Smooth muscle cell of the brain vasculature (primary cell): Measurements from ENCODE around the gene P2RY11.

Source experiments
- DNase-seq: peaks from one replicate; pipeline ENCODE4 v3.0.0-alpha.2; 2012; ENCODE audit warnings: low read depth, low spot score

Gene P2RY11

GRCh38 chr19:10113964-10114650 is 2.6 kb downstream of the P2RY11 start:
- no peak for DNase-seq

GRCh38 chr19:10114651-10115391 is 3.3 kb downstream of the P2RY11 start:
- DNase-seq = no peak

GRCh38 chr19:10115392-10116084 is 4.0 kb downstream of the P2RY11 start:
- DNase-seq = no peak

GRCh38 chr19:10116085-10116865 is 4.8 kb downstream of the P2RY11 start:
- DNase-seq = no peak

- no peak for DNase-seq
Observed at GRCh38 chr19:10116866-10117616, 5.5 kb downstream of the P2RY11 start.

- no peak for DNase-seq
Observed at GRCh38 chr19:10118960-10119359, 7.5 kb downstream of the P2RY11 start.

- DNase-seq = no peak
Observed at GRCh38 chr19:10120538-10121189, 9.2 kb downstream of the P2RY11 start.

- no peak for DNase-seq
Observed at GRCh38 chr19:10122045-10122444, 10.6 kb downstream of the P2RY11 start.

GRCh38 chr19:10124429-10124828 is 12.9 kb downstream of the P2RY11 start:
- no peak for DNase-seq

- no peak for DNase-seq
Observed at GRCh38 chr19:10126213-10126639, 14.7 kb downstream of the P2RY11 start.

- DNase-seq = no peak
Observed at GRCh38 chr19:10132905-10133304, 21.4 kb downstream of the P2RY11 start.

GRCh38 chr19:10133596-10133995 is 22.1 kb downstream of the P2RY11 start:
- DNase-seq = no peak

GRCh38 chr19:10134040-10134439 is 22.5 kb downstream of the P2RY11 start:
- DNase-seq = no peak

- no peak for DNase-seq
Observed at GRCh38 chr19:10135551-10136334, 24.2 kb downstream of the P2RY11 start.

- no peak for DNase-seq
Observed at GRCh38 chr19:10136936-10137335, 25.4 kb downstream of the P2RY11 start.

- no peak for DNase-seq
Observed at GRCh38 chr19:10137751-10138682, 26.5 kb downstream of the P2RY11 start.

GRCh38 chr19:10138879-10139795 is 27.6 kb downstream of the P2RY11 start:
- DNase-seq = no peak

- DNase-seq = no peak
Observed at GRCh38 chr19:10139952-10140351, 28.5 kb downstream of the P2RY11 start.
